ENCODE measurements around the gene NOX3. TPM values are rescaled to one million over a fixed set of nuclear protein-coding genes. Genes with fewer than 3 reads are reported as not detected.
"Not testable (repeated sequence)": the region's sequence is repeated elsewhere in the genome, so short reads cannot be mapped to it uniquely, and the experiment has no call there.

The NOX3 gene
- polyA plus RNA-seq, 1 donor from 2014 or later: 0.11 TPM

DNA sequence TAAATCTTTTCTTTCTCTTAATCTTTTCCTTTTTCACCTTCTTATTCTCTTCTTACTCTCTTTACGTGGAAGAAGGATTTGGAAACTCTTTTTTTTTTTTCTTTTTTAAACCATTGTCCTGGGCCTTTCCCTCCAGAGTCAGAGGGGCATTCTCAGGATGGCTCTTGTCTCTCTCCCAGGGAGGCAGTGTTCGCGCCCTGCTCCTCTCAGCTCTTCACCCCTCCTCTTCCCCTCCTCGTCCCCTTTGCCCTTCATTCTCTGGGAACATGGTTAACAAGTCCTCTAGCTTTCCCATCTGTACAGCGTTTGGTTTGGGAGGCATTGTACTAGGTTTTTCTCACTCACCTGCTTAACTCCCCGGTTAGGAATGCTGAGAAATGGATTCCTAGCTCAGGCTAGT is 89.3 kb downstream of the NOX3 start:
- H3K27ac ChIP-seq (ENCODE audit: low read length): no peak overlapping the region
- no peaks in the 10 kb centered on the region for H3K27me3 ChIP-seq (ENCODE audit: insufficient read depth, low read depth, low read length)
- H3K9me2 ChIP-seq (ENCODE audit: insufficient read depth, low read length): no peaks in the 10 kb centered on the region
- H3K4me3 ChIP-seq (ENCODE audit: low read length): no peak overlapping the region
- no peaks in the 10 kb centered on the region for H3F3A ChIP-seq (ENCODE audit: insufficient read depth, low read length, poor library complexity, severe bottlenecking)
- no peak overlapping the region for H3K9ac ChIP-seq (ENCODE audit: low read length)
- no peaks in the 10 kb centered on the region for H3K9me3 ChIP-seq (ENCODE audit: low read length)
- TF ChIP-seq RAD21 (conservative IDR thresholded peaks at IDR 0.05): no peak
- no peak for TF ChIP-seq TAF1 (IDR thresholded peaks at IDR 0.05; ENCODE audit: low read depth)
- H3K36me3 ChIP-seq (ENCODE audit: insufficient read depth, low read length): no peaks in the 10 kb centered on the region
- H2AFZ ChIP-seq (ENCODE audit: low read depth, low read length): no peak overlapping the region
- H4K20me1 ChIP-seq (ENCODE audit: insufficient read depth): no peaks in the 10 kb centered on the region
- H3K4me2 ChIP-seq (ENCODE audit: low read length): no peak overlapping the region
- H3K79me2 ChIP-seq (replicated peaks; ENCODE audit: insufficient read depth, low read length): no peaks in the 10 kb centered on the region

DNA sequence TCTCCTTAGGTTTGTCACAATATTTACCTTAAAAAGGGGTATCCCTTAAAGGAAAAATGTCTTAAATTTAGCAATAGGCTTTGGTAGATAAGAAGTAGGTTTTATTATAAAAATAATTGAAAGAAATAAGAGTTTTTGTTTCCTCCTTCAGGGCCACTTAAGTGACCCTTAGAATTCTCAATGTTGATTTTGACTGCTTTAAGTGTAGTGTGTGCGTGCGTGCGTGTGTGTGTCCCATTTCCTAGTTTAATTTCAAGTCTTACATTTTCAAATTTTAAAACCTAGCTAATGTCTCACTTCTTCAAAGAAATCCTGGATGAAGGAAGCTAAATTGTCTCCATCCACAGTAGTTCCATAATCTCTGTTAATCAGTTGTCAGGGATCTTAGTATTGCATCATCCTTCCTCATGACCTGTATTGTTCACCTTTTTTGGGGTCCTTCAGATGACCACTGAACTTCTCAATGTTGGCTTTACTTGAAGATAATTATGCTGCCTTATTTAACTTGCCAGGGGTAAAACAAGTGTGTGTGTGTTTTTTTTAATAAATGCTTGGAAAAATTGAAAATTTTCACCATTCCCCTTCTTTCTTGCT is 90.7 kb downstream of the NOX3 start:
- no peak for TF ChIP-seq TAF1 (IDR thresholded peaks at IDR 0.05; ENCODE audit: low read depth)
- no peak for TF ChIP-seq POLR2AphosphoS5 (IDR thresholded peaks at IDR 0.05)
- TF ChIP-seq SMC3 (conservative IDR thresholded peaks at IDR 0.05; ENCODE audit: poor library complexity): no peak
- TF ChIP-seq, protein P1, sequence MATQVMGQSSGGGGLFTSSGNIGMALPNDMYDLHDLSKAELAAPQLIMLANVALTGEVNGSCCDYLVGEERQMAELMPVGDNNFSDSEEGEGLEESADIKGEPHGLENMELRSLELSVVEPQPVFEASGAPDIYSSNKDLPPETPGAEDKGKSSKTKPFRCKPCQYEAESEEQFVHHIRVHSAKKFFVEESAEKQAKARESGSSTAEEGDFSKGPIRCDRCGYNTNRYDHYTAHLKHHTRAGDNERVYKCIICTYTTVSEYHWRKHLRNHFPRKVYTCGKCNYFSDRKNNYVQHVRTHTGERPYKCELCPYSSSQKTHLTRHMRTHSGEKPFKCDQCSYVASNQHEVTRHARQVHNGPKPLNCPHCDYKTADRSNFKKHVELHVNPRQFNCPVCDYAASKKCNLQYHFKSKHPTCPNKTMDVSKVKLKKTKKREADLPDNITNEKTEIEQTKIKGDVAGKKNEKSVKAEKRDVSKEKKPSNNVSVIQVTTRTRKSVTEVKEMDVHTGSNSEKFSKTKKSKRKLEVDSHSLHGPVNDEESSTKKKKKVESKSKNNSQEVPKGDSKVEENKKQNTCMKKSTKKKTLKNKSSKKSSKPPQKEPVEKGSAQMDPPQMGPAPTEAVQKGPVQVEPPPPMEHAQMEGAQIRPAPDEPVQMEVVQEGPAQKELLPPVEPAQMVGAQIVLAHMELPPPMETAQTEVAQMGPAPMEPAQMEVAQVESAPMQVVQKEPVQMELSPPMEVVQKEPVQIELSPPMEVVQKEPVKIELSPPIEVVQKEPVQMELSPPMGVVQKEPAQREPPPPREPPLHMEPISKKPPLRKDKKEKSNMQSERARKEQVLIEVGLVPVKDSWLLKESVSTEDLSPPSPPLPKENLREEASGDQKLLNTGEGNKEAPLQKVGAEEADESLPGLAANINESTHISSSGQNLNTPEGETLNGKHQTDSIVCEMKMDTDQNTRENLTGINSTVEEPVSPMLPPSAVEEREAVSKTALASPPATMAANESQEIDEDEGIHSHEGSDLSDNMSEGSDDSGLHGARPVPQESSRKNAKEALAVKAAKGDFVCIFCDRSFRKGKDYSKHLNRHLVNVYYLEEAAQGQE (IDR thresholded peaks at IDR 0.05; ENCODE audit: borderline replicate concordance): no peak
- TF ChIP-seq, protein P2, sequence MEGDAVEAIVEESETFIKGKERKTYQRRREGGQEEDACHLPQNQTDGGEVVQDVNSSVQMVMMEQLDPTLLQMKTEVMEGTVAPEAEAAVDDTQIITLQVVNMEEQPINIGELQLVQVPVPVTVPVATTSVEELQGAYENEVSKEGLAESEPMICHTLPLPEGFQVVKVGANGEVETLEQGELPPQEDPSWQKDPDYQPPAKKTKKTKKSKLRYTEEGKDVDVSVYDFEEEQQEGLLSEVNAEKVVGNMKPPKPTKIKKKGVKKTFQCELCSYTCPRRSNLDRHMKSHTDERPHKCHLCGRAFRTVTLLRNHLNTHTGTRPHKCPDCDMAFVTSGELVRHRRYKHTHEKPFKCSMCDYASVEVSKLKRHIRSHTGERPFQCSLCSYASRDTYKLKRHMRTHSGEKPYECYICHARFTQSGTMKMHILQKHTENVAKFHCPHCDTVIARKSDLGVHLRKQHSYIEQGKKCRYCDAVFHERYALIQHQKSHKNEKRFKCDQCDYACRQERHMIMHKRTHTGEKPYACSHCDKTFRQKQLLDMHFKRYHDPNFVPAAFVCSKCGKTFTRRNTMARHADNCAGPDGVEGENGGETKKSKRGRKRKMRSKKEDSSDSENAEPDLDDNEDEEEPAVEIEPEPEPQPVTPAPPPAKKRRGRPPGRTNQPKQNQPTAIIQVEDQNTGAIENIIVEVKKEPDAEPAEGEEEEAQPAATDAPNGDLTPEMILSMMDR (IDR thresholded peaks at IDR 0.05; ENCODE audit: poor library complexity, severe bottlenecking): no peak
- TF ChIP-seq RAD21 (conservative IDR thresholded peaks at IDR 0.05): no peak
- TF ChIP-seq EP300 (conservative IDR thresholded peaks at IDR 0.05; ENCODE audit: poor library complexity, severe bottlenecking): no peak
- no peak for TF ChIP-seq MXI1 (conservative IDR thresholded peaks at IDR 0.05; ENCODE audit: poor library complexity, severe bottlenecking)
- TF ChIP-seq EZH2 (IDR thresholded peaks at IDR 0.05; ENCODE audit: borderline replicate concordance, insufficient read depth, low read length, poor library complexity, severe bottlenecking): no peak
- H4K20me1 ChIP-seq (ENCODE audit: insufficient read depth): no peaks in the 10 kb centered on the region

DNA sequence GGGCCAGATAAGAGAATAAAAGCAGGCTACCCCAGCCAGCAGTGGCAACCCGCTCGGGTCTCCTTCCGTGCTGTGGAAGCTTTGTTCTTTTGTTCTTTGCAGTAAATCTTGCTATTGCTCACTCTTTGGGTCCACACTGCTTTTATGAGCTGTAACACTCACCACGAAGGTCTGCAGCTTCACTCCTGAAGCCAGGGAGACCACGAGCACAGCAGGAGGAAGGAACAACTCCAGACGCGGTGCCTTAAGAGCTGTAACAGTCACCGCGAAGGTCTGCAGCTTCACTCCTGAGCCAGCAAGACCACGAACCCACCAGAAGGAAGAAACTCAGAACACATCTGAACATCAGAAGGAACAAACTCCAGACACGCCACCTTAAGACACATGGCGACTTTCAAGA is 91.6 kb downstream of the NOX3 start:
- not testable (repeated sequence) for H4K20me1 ChIP-seq (ENCODE audit: insufficient read depth); H3F3A ChIP-seq (ENCODE audit: insufficient read depth, low read length, poor library complexity, severe bottlenecking); H2AFZ ChIP-seq (ENCODE audit: low read depth, low read length); H3K9ac ChIP-seq (ENCODE audit: low read length); H3K9me2 ChIP-seq (ENCODE audit: insufficient read depth, low read length); H3K27me3 ChIP-seq (ENCODE audit: insufficient read depth, low read depth, low read length); H3K36me3 ChIP-seq (ENCODE audit: insufficient read depth, low read length); H3K27ac ChIP-seq (ENCODE audit: low read length); H3K4me3 ChIP-seq (ENCODE audit: low read length); H3K79me2 ChIP-seq (replicated peaks; ENCODE audit: insufficient read depth, low read length); H3K9me3 ChIP-seq (ENCODE audit: low read length); H3K4me2 ChIP-seq (ENCODE audit: low read length)

More for the DNA sequence above, 90.7 kb downstream of the NOX3 start:
- no peak overlapping the region for H3K9ac ChIP-seq (ENCODE audit: low read length)
- no peak overlapping the region for H3K4me3 ChIP-seq (ENCODE audit: low read length)
- no peaks in the 10 kb centered on the region for H3K27me3 ChIP-seq (ENCODE audit: insufficient read depth, low read depth, low read length)
- no peaks in the 10 kb centered on the region for H3K9me3 ChIP-seq (ENCODE audit: low read length)
- H3K27ac ChIP-seq (ENCODE audit: low read length): no peak overlapping the region
- H3K4me2 ChIP-seq (ENCODE audit: low read length): no peak overlapping the region
- no peaks in the 10 kb centered on the region for H3K36me3 ChIP-seq (ENCODE audit: insufficient read depth, low read length)
- H3K9me2 ChIP-seq (ENCODE audit: insufficient read depth, low read length): no peaks in the 10 kb centered on the region
- no peaks in the 10 kb centered on the region for H3K79me2 ChIP-seq (replicated peaks; ENCODE audit: insufficient read depth, low read length)
- no peak overlapping the region for H2AFZ ChIP-seq (ENCODE audit: low read depth, low read length)
- H3F3A ChIP-seq (ENCODE audit: insufficient read depth, low read length, poor library complexity, severe bottlenecking): no peaks in the 10 kb centered on the region

DNA sequence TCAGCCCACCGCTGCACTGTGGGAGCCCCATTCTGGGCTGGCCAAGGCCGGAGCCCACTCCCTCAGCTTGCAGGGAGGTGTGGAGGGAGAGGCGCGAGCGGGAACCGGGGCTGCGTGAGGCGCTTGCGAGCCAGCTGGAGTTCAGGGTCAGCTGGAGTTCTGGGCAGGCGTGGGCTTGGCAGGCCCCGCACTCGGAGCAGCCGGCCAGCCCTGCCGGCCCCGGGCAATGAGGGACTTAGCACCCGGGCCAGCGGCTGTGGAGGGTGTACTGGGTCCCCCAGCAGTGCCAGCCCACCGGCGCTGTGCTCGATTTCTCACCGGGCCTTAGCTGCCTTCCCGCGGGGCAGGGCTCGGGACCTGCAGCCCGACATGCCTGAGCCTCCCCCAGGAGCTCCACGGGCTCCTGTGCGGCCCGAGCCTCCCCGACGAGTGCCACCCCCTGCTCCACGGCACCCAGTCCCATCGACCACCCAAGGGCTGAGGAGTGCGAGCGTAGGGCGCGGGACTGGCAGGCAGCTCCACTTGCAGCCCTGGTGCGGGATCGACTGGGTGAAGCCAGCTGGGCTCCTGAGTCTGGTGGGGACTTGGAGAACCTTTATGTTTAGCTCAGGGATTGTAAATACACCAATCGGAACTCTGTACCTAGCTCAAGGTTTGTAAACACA is 92.5 kb downstream of the NOX3 start:
- H3K27me3 ChIP-seq (ENCODE audit: insufficient read depth, low read depth, low read length); H3K4me3 ChIP-seq (ENCODE audit: low read length); H3F3A ChIP-seq (ENCODE audit: insufficient read depth, low read length, poor library complexity, severe bottlenecking); H3K79me2 ChIP-seq (replicated peaks; ENCODE audit: insufficient read depth, low read length); H3K36me3 ChIP-seq (ENCODE audit: insufficient read depth, low read length); H3K9me3 ChIP-seq (ENCODE audit: low read length); H3K9me2 ChIP-seq (ENCODE audit: insufficient read depth, low read length); H3K27ac ChIP-seq (ENCODE audit: low read length); H4K20me1 ChIP-seq (ENCODE audit: insufficient read depth); H3K4me2 ChIP-seq (ENCODE audit: low read length); H2AFZ ChIP-seq (ENCODE audit: low read depth, low read length); H3K9ac ChIP-seq (ENCODE audit: low read length): not testable (repeated sequence)

Measured in neural cell (in vitro differentiated cells).